ENCODE results near the gene COX4I1.

Gene COX4I1

GRCh38 chr16:85768199-85768598 is 31.3 kb upstream of the COX4I1 start:
- Histone ChIP-seq H3K27ac (ENCODE audit: low read length) (no peak overlapping the region), H3K79me2 (ENCODE audit: insufficient read depth, low read length) (no peaks in the 10 kb centered on the region), H3K9ac (ENCODE audit: low read depth, low read length) (no peak overlapping the region), H4K20me1 (ENCODE audit: insufficient read depth, low read length) (0 out of 2 replicates have a peak, but pooled peaks cover 4% of the 10 kb centered on the region), H3K4me2 (ENCODE audit: insufficient read depth, low read length) (no peak overlapping the region), H3K27me3 (ENCODE audit: insufficient read depth, low read length, poor library complexity) (no peaks in the 10 kb centered on the region), H3K9me3 (ENCODE audit: insufficient read depth, low read length, severe bottlenecking) (no peaks in the 10 kb centered on the region), H2AFZ (ENCODE audit: low read depth, low read length) (no peak overlapping the region), H3K36me3 (ENCODE audit: insufficient read depth, low read length) (no peaks in the 10 kb centered on the region), H3K4me3 (ENCODE audit: low read depth in 1 of 2, low read length in 2 of 2) (no peak overlapping the region), H3K4me1 (ENCODE audit: insufficient read depth, low read length) (no peaks in the 10 kb centered on the region)
- TF ChIP-seq CTCF (IDR thresholded peaks at IDR 0.05; ENCODE audit: borderline replicate concordance, extremely low read depth, low read length, poor library complexity, severe bottlenecking) (no peak), EZH2 (IDR thresholded peaks at IDR 0.05; ENCODE audit: borderline replicate concordance, low read depth, low read length, severe bottlenecking) (no peak)
- ATAC-seq (ENCODE audit: insufficient read depth, low read depth) (no peak), DNase-seq (no peak)

- H3K36me3 ChIP-seq (ENCODE audit: insufficient read depth, low read length), result peaks cover 5% of the 10 kb centered on the region; the same call in 1 of the 2 replicates
- no peak overlapping the region for H3K9ac ChIP-seq (ENCODE audit: low read depth, low read length)
- H3K27ac ChIP-seq (ENCODE audit: low read length), result no peak overlapping the region
- TF ChIP-seq EZH2 (IDR thresholded peaks at IDR 0.05; ENCODE audit: borderline replicate concordance, low read depth, low read length, severe bottlenecking), result no peak
- TF ChIP-seq CTCF (IDR thresholded peaks at IDR 0.05; ENCODE audit: borderline replicate concordance, extremely low read depth, low read length, poor library complexity, severe bottlenecking), result no peak
- DNase-seq (no peak), ATAC-seq (ENCODE audit: insufficient read depth, low read depth) (no peak)
- no peaks in the 10 kb centered on the region for H3K9me3 ChIP-seq (ENCODE audit: insufficient read depth, low read length, severe bottlenecking)
- H3K79me2 ChIP-seq (ENCODE audit: insufficient read depth, low read length), result no peaks in the 10 kb centered on the region
- no peak overlapping the region for H3K4me2 ChIP-seq (ENCODE audit: insufficient read depth, low read length)
- no peak overlapping the region for H3K4me3 ChIP-seq (ENCODE audit: low read depth in 1 of 2, low read length in 2 of 2)
- no peaks in the 10 kb centered on the region for H3K27me3 ChIP-seq (ENCODE audit: insufficient read depth, low read length, poor library complexity)
- no peak overlapping the region for H2AFZ ChIP-seq (ENCODE audit: low read depth, low read length)
- 0 out of 2 replicates have a peak, but pooled peaks cover 4% of the 10 kb centered on the region for H4K20me1 ChIP-seq (ENCODE audit: insufficient read depth, low read length)
- H3K4me1 ChIP-seq (ENCODE audit: insufficient read depth, low read length), result no peaks in the 10 kb centered on the region
Observed at GRCh38 chr16:85770741-85771140, 28.8 kb upstream of the COX4I1 start.

GRCh38 chr16:85773044-85773443 is 26.5 kb upstream of the COX4I1 start:
- no peaks in the 10 kb centered on the region for H3K4me1 ChIP-seq (ENCODE audit: insufficient read depth, low read length)
- H3K4me3 ChIP-seq (ENCODE audit: low read depth in 1 of 2, low read length in 2 of 2), result no peak overlapping the region
- ATAC-seq (ENCODE audit: insufficient read depth, low read depth) (no peak), DNase-seq (no peak)
- no peak overlapping the region for H3K4me2 ChIP-seq (ENCODE audit: insufficient read depth, low read length)
- no peaks in the 10 kb centered on the region for H4K20me1 ChIP-seq (ENCODE audit: insufficient read depth, low read length)
- TF ChIP-seq CTCF (IDR thresholded peaks at IDR 0.05; ENCODE audit: borderline replicate concordance, extremely low read depth, low read length, poor library complexity, severe bottlenecking) (no peak), EZH2 (IDR thresholded peaks at IDR 0.05; ENCODE audit: borderline replicate concordance, low read depth, low read length, severe bottlenecking) (no peak)
- no peaks in the 10 kb centered on the region for H3K79me2 ChIP-seq (ENCODE audit: insufficient read depth, low read length)
- H3K27ac ChIP-seq (ENCODE audit: low read length), result no peak overlapping the region
- no peaks in the 10 kb centered on the region for H3K9me3 ChIP-seq (ENCODE audit: insufficient read depth, low read length, severe bottlenecking)
- H3K27me3 ChIP-seq (ENCODE audit: insufficient read depth, low read length, poor library complexity), result no peaks in the 10 kb centered on the region
- H3K9ac ChIP-seq (ENCODE audit: low read depth, low read length), result no peak overlapping the region
- peaks cover 23% of the 10 kb centered on the region for H3K36me3 ChIP-seq (ENCODE audit: insufficient read depth, low read length)
- H2AFZ ChIP-seq (ENCODE audit: low read depth, low read length), result no peak overlapping the region

- TF ChIP-seq EZH2 (IDR thresholded peaks at IDR 0.05; ENCODE audit: borderline replicate concordance, low read depth, low read length, severe bottlenecking) (no peak), CTCF (IDR thresholded peaks at IDR 0.05; ENCODE audit: borderline replicate concordance, extremely low read depth, low read length, poor library complexity, severe bottlenecking) (no peak)
- Histone ChIP-seq H3K27me3 (ENCODE audit: insufficient read depth, low read length, poor library complexity) (no peaks in the 10 kb centered on the region), H3K36me3 (ENCODE audit: insufficient read depth, low read length) (peaks cover 34% of the 10 kb centered on the region), H3K9me3 (ENCODE audit: insufficient read depth, low read length, severe bottlenecking) (no peaks in the 10 kb centered on the region), H4K20me1 (ENCODE audit: insufficient read depth, low read length) (no peaks in the 10 kb centered on the region), H3K4me1 (ENCODE audit: insufficient read depth, low read length) (no peaks in the 10 kb centered on the region), H2AFZ (ENCODE audit: low read depth, low read length) (no peak overlapping the region), H3K4me3 (ENCODE audit: low read depth in 1 of 2, low read length in 2 of 2) (no peak overlapping the region), H3K27ac (ENCODE audit: low read length) (no peak overlapping the region), H3K9ac (ENCODE audit: low read depth, low read length) (no peak overlapping the region), H3K4me2 (ENCODE audit: insufficient read depth, low read length) (no peak overlapping the region), H3K79me2 (ENCODE audit: insufficient read depth, low read length) (no peaks in the 10 kb centered on the region)
- ATAC-seq (ENCODE audit: insufficient read depth, low read depth) (no peak), DNase-seq (no peak)
Observed at GRCh38 chr16:85774136-85774535, 25.4 kb upstream of the COX4I1 start.

Measured in DND-41 (cell line).